Medulla oblongata (tissue), 1 donor: ENCODE measurements around the gene GNAS.
"Not testable (repeated sequence)": the region's sequence is repeated elsewhere in the genome, so short reads cannot be mapped to it uniquely, and the experiment has no call there.

Experiments used
- DNase-seq: peaks from one replicate; pipeline ENCODE4 v3.0.0-alpha.2; 2015; ENCODE audit errors: extremely low spot score

Gene GNAS

GRCh38 chr20:58828136-58828535, 24.4 kb upstream of the GNAS start:
- DNase-seq = no peak

- not testable (repeated sequence) for DNase-seq
Measured at GRCh38 chr20:58828804-58829203, 23.7 kb upstream of the GNAS start.

- peak; percentile 50 for DNase-seq
Measured at GRCh38 chr20:58829531-58829941, 23.0 kb upstream of the GNAS start.

GRCh38 chr20:58832457-58832856, 20.1 kb upstream of the GNAS start:
- no peak for DNase-seq

GRCh38 chr20:58833921-58834320, 18.6 kb upstream of the GNAS start:
- DNase-seq = no peak

- no peak for DNase-seq
Measured at GRCh38 chr20:58835231-58835630, 17.3 kb upstream of the GNAS start.

- DNase-seq = no peak
Measured at GRCh38 chr20:58836616-58837204, 15.8 kb upstream of the GNAS start.

GRCh38 chr20:58837717-58838116, 14.8 kb upstream of the GNAS start:
- DNase-seq = no peak

GRCh38 chr20:58838174-58838573, 14.3 kb upstream of the GNAS start:
- no peak for DNase-seq

GRCh38 chr20:58839474-58839874, 13.0 kb upstream of the GNAS start:
- peak; percentile 17 for DNase-seq

GRCh38 chr20:58839991-58840747, 12.3 kb upstream of the GNAS start:
- no peak for DNase-seq

GRCh38 chr20:58840816-58841538, 11.5 kb upstream of the GNAS start:
- no peak for DNase-seq

GRCh38 chr20:58841539-58842264, 10.8 kb upstream of the GNAS start:
- DNase-seq = no peak

GRCh38 chr20:58842276-58842675, 10.2 kb upstream of the GNAS start:
- DNase-seq = no peak

- no peak for DNase-seq
Measured at GRCh38 chr20:58843128-58843556, 9.4 kb upstream of the GNAS start.

GRCh38 chr20:58845706-58846105, 6.8 kb upstream of the GNAS start:
- no peak for DNase-seq

- DNase-seq = peak; percentile 12
Measured at GRCh38 chr20:58847463-58847862, 5.1 kb upstream of the GNAS start.

- peak; percentile 81 for DNase-seq
Measured at GRCh38 chr20:58850693-58851174, 1.8 kb upstream of the GNAS start, which contains the start of gene GNAS-AS1. Gene GNAS-AS1 (minus strand): TSS chr20:58850902.

GRCh38 chr20:58851221-58851968, 1.1 kb upstream of the GNAS start:
- DNase-seq = no peak

GRCh38 chr20:58851969-58852458, 502 bp upstream of the GNAS start:
- DNase-seq = no peak

GRCh38 chr20:58853466-58853865, 950 bp downstream of the GNAS start:
- DNase-seq = no peak
